ENCODE measurements around the gene ZMYM3. TPM values are rescaled to one million over a fixed set of nuclear protein-coding genes. Genes with fewer than 3 reads are reported as not detected.

The ZMYM3 gene
- total and polyA plus RNA-seq, 2 experiments from 2014 or later: 15.1 to 26.2 TPM

GRCh38 chrX:71253253-71254091 is 468 bp downstream of the ZMYM3 start:
- TF ChIP-seq EZH2phosphoT487 (IDR thresholded peaks at IDR 0.05; ENCODE audit: low read depth, severe bottlenecking, unreplicated experiment): no peak
- TF ChIP-seq CTCF (IDR thresholded peaks at IDR 0.05; ENCODE audit: poor library complexity): peak; percentile 39
- peak; percentile 60 for DNase-seq (ENCODE audit: low spot score)
- Histone ChIP-seq H3K27ac (peak overlapping the region; percentile 86), H3K4me3 (peak overlapping the region; percentile 87), H3K27me3 (no peaks in the 10 kb centered on the region), H3K36me3 (replicated peaks; ENCODE audit: insufficient read depth, low read depth) (no peaks in the 10 kb centered on the region), H3K79me2 (peaks cover 12% of the 10 kb centered on the region), H4K20me1 (ENCODE audit: insufficient read depth, poor library complexity, severe bottlenecking) (no peaks in the 10 kb centered on the region), H3K9me2 (replicated peaks; ENCODE audit: insufficient read depth) (no peaks in the 10 kb centered on the region), H3K4me1 (ENCODE audit: insufficient read depth) (no peaks in the 10 kb centered on the region), H2AFZ (peak overlapping the region; percentile 71), H3K9me3 (ENCODE audit: low read depth) (no peaks in the 10 kb centered on the region), H3K4me2 (peak overlapping the region; percentile 74)
- WGBS (ENCODE audit: low lambda C conversion rate, missing lambda C conversion rate): 33% methylated on average over 21 of the region's 35 CpGs

GRCh38 chrX:71252221-71252620 is 1.7 kb downstream of the ZMYM3 start:
- WGBS (ENCODE audit: low lambda C conversion rate, missing lambda C conversion rate): 88% methylated on average over 1 of the region's 2 CpGs
- Histone ChIP-seq H3K27ac (no peak overlapping the region), H3K36me3 (replicated peaks; ENCODE audit: insufficient read depth, low read depth) (no peaks in the 10 kb centered on the region)

GRCh38 chrX:71251466-71251973 is 2.4 kb downstream of the ZMYM3 start:
- WGBS (ENCODE audit: low lambda C conversion rate, missing lambda C conversion rate): 41% methylated on average over 8 of the region's 8 CpGs
- Histone ChIP-seq H2AFZ (no peak overlapping the region), H3K27me3 (no peaks in the 10 kb centered on the region), H3K4me3 (no peak overlapping the region), H3K4me2 (peak overlapping the region; percentile 74), H3K79me2 (peaks cover 12% of the 10 kb centered on the region), H4K20me1 (ENCODE audit: insufficient read depth, poor library complexity, severe bottlenecking) (no peaks in the 10 kb centered on the region), H3K9me2 (replicated peaks; ENCODE audit: insufficient read depth) (no peaks in the 10 kb centered on the region), H3K4me1 (ENCODE audit: insufficient read depth) (no peaks in the 10 kb centered on the region), H3K27ac (no peak overlapping the region), H3K36me3 (replicated peaks; ENCODE audit: insufficient read depth, low read depth) (no peaks in the 10 kb centered on the region), H3K9me3 (ENCODE audit: low read depth) (no peaks in the 10 kb centered on the region)
- no peak for DNase-seq (ENCODE audit: low spot score)
- TF ChIP-seq EZH2 (IDR thresholded peaks at IDR 0.05; ENCODE audit: borderline replicate concordance): no peak

More at GRCh38 chrX:71252221-71252620, 1.7 kb downstream of the ZMYM3 start:
- H3K4me1 ChIP-seq (ENCODE audit: insufficient read depth): no peaks in the 10 kb centered on the region
- DNase-seq (ENCODE audit: low spot score): no peak
- no peaks in the 10 kb centered on the region for H3K9me3 ChIP-seq (ENCODE audit: low read depth)
- no peak overlapping the region for H2AFZ ChIP-seq
- no peaks in the 10 kb centered on the region for H3K27me3 ChIP-seq
- no peak overlapping the region for H3K4me3 ChIP-seq
- peak overlapping the region; percentile 74 for H3K4me2 ChIP-seq
- no peaks in the 10 kb centered on the region for H4K20me1 ChIP-seq (ENCODE audit: insufficient read depth, poor library complexity, severe bottlenecking)
- peaks cover 12% of the 10 kb centered on the region for H3K79me2 ChIP-seq
- no peaks in the 10 kb centered on the region for H3K9me2 ChIP-seq (replicated peaks; ENCODE audit: insufficient read depth)
- TF ChIP-seq EZH2phosphoT487 (IDR thresholded peaks at IDR 0.05; ENCODE audit: low read depth, severe bottlenecking, unreplicated experiment): no peak
- TF ChIP-seq EZH2 (IDR thresholded peaks at IDR 0.05; ENCODE audit: borderline replicate concordance): no peak
- TF ChIP-seq CTCF (IDR thresholded peaks at IDR 0.05; ENCODE audit: poor library complexity): no peak

GRCh38 chrX:71250841-71251240 is 3.1 kb downstream of the ZMYM3 start:
- H3K27me3 ChIP-seq: no peaks in the 10 kb centered on the region
- TF ChIP-seq EZH2phosphoT487 (IDR thresholded peaks at IDR 0.05; ENCODE audit: low read depth, severe bottlenecking, unreplicated experiment): no peak
- TF ChIP-seq EZH2 (IDR thresholded peaks at IDR 0.05; ENCODE audit: borderline replicate concordance): no peak
- no peak for TF ChIP-seq CTCF (IDR thresholded peaks at IDR 0.05; ENCODE audit: poor library complexity)
- no peak overlapping the region for H3K4me3 ChIP-seq
- DNase-seq (ENCODE audit: low spot score): no peak
- H4K20me1 ChIP-seq (ENCODE audit: insufficient read depth, poor library complexity, severe bottlenecking): no peaks in the 10 kb centered on the region
- no peaks in the 10 kb centered on the region for H3K36me3 ChIP-seq (replicated peaks; ENCODE audit: insufficient read depth, low read depth)
- H3K9me2 ChIP-seq (replicated peaks; ENCODE audit: insufficient read depth): no peaks in the 10 kb centered on the region
- H3K27ac ChIP-seq: no peak overlapping the region
- H3K79me2 ChIP-seq: peaks cover 12% of the 10 kb centered on the region
- no peaks in the 10 kb centered on the region for H3K9me3 ChIP-seq (ENCODE audit: low read depth)
- H2AFZ ChIP-seq: no peak overlapping the region
- peak overlapping the region; percentile 74 for H3K4me2 ChIP-seq
- H3K4me1 ChIP-seq (ENCODE audit: insufficient read depth): no peaks in the 10 kb centered on the region
- 85% methylated on average over 9 of the region's 9 CpGs for WGBS (ENCODE audit: low lambda C conversion rate, missing lambda C conversion rate)

Data from hepatocyte (in vitro differentiated cells).